Dermis blood vessel endothelial cell (primary cell): ENCODE data around the gene S100PBP. TPM values are rescaled to one million over a fixed set of nuclear protein-coding genes. Genes with fewer than 3 reads are reported as not detected.
"Not testable (repeated sequence)": the region's sequence is repeated elsewhere in the genome, so short reads cannot be mapped to it uniquely, and the experiment has no call there.

Source experiments
- DNase-seq: peaks from one replicate; pipeline ENCODE4 v3.0.0; 2010
- total RNA-seq: library from RNA; depleted of rRNA; stranded (reverse); fragments of >200 nt; gene quantifications from 2 replicates; pipeline ENCODE4 v1.2.3, GENCODE V29; 2014

Gene S100PBP
- total RNA-seq, 1 donor from 2014 or later: 50.0 TPM

DNA sequence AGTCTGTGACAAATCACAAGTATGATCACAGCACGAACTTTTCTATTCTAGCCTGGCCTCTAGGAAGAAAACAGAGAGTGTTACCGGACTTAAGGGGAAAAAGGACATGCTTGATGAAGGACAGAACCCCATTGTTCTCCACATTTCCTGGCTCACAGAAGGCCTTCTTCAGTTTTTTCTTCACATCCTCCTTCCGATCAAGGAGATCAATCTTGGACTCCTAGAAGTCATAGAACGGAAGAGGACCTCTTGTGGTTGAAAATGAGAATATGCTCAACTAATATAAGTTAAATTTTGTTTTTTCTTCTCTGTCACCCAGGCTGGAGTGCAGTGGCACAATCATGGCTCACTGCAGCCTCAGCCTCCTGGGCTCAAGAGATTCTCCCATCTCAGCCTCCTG, 30.6 kb upstream of the S100PBP start:
- peak; percentile 72 for DNase-seq

GRCh38 chr1:32789356-32789755, 28.1 kb upstream of the S100PBP start:
- DNase-seq: peak; percentile 56

- DNase-seq: no peak
Measured at GRCh38 chr1:32791881-32792280, 25.6 kb upstream of the S100PBP start.

GRCh38 chr1:32795763-32796162, 21.7 kb upstream of the S100PBP start:
- peak; percentile 76 for DNase-seq

GRCh38 chr1:32797456-32797855, 20.0 kb upstream of the S100PBP start:
- DNase-seq: no peak

DNA sequence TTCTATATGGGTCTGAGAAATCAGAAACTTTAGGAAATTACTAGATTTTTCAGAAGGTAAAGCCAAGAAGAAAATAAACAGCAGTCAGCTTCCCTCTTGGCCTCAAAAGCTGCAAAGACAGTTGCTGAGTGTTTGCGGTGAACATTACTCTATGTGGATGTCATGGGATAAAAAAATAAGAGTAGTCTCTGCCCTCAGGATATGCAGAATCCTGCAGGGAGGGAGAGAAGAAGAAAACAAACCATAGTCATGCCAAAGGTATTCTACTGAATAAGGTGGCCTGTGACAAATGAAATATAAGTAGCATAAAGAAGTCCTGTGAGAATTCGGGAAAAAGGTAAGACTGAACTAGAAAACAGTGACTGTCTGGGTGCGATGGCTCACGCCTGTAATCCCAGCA, 19.3 kb upstream of the S100PBP start:
- no peak for DNase-seq

GRCh38 chr1:32798679-32799416, 18.6 kb upstream of the S100PBP start:
- no peak for DNase-seq

DNA sequence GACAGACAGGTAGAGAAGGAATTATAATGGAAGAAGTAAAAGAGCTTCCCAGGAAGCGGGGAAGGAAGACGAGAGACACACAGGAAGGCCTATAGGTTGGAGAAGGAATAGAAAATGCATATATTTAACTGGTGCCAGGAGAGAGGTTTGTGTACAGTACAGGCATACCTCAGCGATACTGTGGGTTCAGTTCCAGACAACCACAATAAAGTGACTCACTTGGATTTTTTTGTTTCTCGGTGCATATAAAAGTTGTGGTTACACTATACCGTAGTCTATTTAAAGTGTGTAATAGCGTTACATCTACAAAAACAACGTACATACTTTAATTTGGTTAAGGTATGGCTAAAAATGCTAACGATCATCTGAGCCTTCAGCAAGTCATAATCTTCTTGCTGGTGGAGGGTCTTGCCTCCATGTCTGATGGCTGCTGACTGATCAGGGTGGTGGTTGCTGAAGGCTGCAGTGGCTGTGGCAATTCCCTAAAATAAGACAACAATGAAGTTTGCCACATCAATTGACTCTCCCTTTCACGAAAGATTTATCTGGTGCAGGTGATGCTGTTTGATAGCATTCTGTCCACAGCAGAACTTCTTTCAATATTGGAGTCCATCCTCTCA, 16.2 kb upstream of the S100PBP start:
- DNase-seq: no peak

GRCh38 chr1:32804460-32804859, 13.0 kb upstream of the S100PBP start:
- DNase-seq: not testable (repeated sequence)

DNA sequence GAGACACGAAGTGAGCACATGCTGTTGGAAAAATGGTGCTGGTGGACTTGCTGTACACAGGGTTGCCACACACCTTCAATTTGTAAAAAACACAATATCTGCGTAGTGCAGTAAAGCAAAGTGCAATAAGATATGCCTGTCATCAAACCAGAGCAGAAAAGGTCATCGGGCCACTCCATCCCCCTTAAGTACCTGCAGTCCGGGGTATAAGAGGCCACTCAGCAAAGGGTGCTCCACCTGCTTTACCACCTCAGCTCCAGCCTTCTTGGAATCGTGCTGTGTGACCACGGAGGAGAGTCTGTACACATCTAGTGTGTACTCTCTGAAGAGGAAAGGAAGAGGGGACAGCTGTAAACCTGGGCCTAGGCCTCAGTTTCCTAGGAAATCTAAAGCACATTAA, 11.2 kb upstream of the S100PBP start:
- DNase-seq: no peak

GRCh38 chr1:32806910-32807523, 10.4 kb upstream of the S100PBP start:
- DNase-seq: no peak

DNA sequence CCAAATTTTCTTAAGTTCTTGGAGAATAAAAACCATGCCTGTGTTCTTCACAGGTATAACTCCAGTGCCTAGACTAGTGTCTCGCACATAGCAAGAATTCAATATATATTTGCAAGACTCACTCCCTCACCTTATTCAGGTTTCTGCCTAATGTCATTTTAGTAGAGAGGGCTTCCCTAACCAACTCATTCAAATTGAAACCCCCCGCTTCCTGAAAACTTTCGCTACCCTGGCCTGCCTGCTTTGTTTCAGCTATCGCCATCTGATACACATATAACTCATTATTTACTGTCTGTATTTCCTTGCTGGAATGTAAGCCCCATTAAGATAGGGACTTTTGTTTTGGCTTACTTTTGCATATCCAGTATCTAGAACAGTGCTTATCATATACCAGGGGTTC, 8.9 kb upstream of the S100PBP start:
- no peak for DNase-seq

- DNase-seq: no peak
Measured at GRCh38 chr1:32810358-32810757, 7.1 kb upstream of the S100PBP start.

DNA sequence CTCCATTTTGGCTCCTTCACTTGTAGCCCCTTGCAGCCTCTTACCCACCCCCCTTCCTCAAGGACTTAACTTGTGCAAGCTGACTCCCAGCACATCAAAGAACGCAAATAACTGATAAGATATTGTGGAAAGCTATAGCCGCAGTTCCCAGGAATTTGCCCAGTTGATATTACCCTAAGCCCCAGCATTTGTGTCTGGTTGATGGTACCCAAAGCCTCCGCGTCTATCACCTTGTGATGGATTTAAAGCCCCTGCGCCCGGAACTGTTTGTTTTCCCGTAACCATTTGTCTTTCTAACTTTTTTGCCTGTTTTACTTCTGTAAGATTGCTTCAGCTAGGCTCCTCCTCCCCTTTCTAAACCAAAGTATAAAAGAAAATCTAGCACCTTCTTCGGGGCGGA, 6.2 kb upstream of the S100PBP start:
- DNase-seq: no peak

DNA sequence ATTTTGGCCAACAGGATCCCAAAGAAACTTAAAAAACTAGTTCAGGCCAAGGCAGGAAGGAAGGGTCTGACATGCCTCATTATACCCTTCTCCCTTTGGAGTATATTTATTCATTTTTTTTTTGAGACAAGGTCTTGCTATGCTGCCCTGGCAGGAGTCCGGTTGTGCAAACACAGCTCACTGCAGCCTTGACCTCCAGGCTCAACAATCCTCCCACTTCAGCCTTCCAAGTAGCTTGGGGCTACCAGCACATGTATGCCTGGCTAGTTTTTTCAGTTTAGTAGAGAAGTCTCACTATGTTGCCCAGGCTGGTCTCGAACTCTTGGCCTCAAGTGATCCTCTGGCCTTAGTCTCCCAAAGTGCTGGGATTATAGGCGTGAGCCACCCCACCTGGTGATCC, 5.5 kb upstream of the S100PBP start:
- no peak for DNase-seq

GRCh38 chr1:32813941-32814739, 3.3 kb upstream of the S100PBP start:
- DNase-seq: peak; percentile 14

- peak; percentile 54 for DNase-seq
Measured at GRCh38 chr1:32816676-32817158, 736 bp upstream of the S100PBP start.

GRCh38 chr1:32817815-32818786, 648 bp downstream of the S100PBP start:
- DNase-seq: peak; percentile 58

DNA sequence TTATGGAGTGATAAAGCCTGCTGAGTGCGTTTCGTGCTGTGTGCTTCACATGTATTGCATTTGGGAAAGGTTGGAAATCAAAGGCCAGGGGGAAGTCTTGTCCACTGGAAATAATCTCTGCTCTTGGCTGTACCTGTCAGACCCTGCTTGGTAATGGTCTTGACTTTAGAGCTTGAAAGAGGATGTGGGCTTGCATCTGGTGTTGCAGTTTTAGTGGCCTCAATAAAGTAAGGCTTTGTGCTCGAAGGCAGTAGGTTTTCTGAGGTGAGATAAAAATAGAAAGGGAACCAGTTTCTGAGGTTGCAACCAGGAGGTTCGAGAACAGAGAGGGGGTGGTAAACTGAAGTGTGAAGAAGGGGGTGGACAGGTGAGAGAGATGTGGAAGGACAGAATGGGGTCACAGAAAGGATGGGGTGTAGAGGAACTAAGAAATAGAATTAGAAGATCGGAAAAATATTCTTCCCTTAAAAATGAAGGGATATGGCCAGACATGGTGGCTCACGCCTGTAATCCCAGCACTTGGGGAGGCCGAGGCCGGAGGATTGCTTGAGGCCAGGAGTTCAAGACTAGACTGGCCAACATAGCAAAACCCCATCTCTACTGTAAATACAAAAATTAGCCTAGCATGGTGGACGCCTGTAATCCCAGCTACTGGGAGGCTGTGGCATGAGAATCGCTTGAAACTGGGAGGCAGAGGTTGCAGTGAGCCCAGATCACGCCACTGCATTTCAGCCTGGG, 1.5 kb downstream of the S100PBP start:
- no peak for DNase-seq

DNA sequence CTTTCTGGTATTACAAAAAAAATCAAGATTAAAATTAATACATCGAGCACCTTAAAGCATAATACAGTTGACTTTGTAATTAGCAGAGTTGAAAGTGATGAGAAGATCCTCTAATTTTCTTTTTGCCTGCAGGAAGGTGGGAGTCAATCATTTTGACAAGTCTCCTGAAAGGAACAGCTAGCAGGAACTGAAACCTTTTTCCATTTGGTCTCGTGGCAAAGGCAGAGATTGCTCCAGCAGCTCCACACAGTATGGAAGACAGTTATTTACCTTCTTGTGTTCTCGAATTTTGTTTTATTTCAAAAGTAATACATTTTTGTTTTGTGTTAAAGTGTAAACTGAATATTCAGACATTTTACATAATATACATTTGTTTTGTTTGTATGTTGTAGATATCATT, 7.7 kb downstream of the S100PBP start:
- DNase-seq: no peak

GRCh38 chr1:32828341-32828740, 10.9 kb downstream of the S100PBP start:
- DNase-seq: peak; percentile 41
